Heart left ventricle (tissue), 13 donors: Measurements from ENCODE around the gene CNIH2.

Experiments
- POLR2A ChIP-seq, 2 donors: fragments of 450-650 bp; IDR thresholded peaks; one replicate each; pipeline ENCODE4 v1.6.1; 2017; ENCODE audit warnings: antibody characterized with exemption in 2 of 2, mild to moderate bottlenecking in 2 of 2, moderate library complexity in 2 of 2
- TF ChIP-seq, protein P1 (sequence below), 12 donors: fragments of 200-600 bp; sonication (generic) in 4 of 12; IDR thresholded peaks; one replicate each; pipeline versions ENCODE4 v1.5.0 to v1.8.0; 2018 to 2022; ENCODE audit warnings: antibody characterized with exemption in 12 of 12, mild to moderate bottlenecking in 5 of 12
- donor health status: ischemic (EF 13 %, LVEDD 7.1; RV severe dilation, severe dysfunction).
- donor health status: DM: no; HTN: yes; CAD: no.
- donor health status: DM: no; HTN: no; CAD: no.
- donor health status: ischemic (EF 25% LVEDD 6.9; RV normal size, moderate dysfunction).
- donor health status: ischemic (EF 25% LVEDD 5.7; RV mildly dilated, moderate dysfunction).
- donor health status: ischemic (EF 35%, LVEDD 5.7; RV mildly dilated, moderate dysfunction).
- donor health status: nonischemic (EF 11% LVEDD 7.7; RV severe dilation, severe dysfunction).
- donor health status: DM: yes; HTN: yes; CAD: no.
- donor health status: PGD.
- donor health status: ischemic (EF 29% LVEDD 5.4; RV normal size, mild dysfunction).
- donor health status: nonischemic (EF 23%, LVEDD 6.1; RV moderate dilation, normal function).

DNA sequence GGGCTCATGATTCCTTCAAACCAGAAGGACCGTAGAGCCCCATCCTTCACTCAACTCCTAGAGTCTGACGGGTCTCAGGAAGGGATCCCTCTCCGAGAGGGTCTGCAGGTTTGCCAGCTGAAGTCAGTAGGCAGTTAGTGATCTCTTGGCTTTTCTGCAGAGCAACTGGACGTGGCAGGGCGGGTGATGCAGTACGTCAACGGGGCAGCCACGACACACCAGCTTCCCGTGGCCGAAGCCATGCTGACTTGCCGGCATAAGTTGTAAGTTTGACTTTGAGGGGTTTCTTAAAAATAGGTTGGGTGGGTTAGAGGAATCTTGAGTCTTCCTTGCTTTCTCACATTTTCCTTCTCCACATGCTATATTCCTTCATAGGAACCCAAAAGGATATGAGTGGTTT lies 42.8 kb upstream of the CNIH2 start:
- TF ChIP-seq, protein P1, sequence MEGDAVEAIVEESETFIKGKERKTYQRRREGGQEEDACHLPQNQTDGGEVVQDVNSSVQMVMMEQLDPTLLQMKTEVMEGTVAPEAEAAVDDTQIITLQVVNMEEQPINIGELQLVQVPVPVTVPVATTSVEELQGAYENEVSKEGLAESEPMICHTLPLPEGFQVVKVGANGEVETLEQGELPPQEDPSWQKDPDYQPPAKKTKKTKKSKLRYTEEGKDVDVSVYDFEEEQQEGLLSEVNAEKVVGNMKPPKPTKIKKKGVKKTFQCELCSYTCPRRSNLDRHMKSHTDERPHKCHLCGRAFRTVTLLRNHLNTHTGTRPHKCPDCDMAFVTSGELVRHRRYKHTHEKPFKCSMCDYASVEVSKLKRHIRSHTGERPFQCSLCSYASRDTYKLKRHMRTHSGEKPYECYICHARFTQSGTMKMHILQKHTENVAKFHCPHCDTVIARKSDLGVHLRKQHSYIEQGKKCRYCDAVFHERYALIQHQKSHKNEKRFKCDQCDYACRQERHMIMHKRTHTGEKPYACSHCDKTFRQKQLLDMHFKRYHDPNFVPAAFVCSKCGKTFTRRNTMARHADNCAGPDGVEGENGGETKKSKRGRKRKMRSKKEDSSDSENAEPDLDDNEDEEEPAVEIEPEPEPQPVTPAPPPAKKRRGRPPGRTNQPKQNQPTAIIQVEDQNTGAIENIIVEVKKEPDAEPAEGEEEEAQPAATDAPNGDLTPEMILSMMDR (IDR thresholded peaks at IDR 0.05), result no peak
- TF ChIP-seq POLR2A (IDR thresholded peaks at IDR 0.05), result no peak
